Astrocyte of the cerebellum (primary cell): ENCODE data around the gene ASTL.

ENCODE experiments used
- DNase-seq: peaks from one replicate; pipeline ENCODE4 v3.0.0-alpha.2; 2011; ENCODE audit warnings: low read depth
- H3K4me3 ChIP-seq: 2 replicates; pipeline ENCODE4 v1.5.1; 2011; ENCODE audit warnings: mild to moderate bottlenecking, low read depth, low read length, moderate library complexity
- in situ Hi-C: cut with HindIII; loops from 2 replicates; pipeline ENCODE4 v1.10.0; 2017; ENCODE audit warnings: low sequenced_read_pairs
- TF ChIP-seq, protein P1 (sequence below): IDR thresholded peaks from 2 replicates; pipeline ENCODE4 v1.5.1; 2012; ENCODE audit warnings: low read length, low read depth, moderate library complexity, mild to moderate bottlenecking; ENCODE audit errors: missing control alignments

Gene ASTL

DNA sequence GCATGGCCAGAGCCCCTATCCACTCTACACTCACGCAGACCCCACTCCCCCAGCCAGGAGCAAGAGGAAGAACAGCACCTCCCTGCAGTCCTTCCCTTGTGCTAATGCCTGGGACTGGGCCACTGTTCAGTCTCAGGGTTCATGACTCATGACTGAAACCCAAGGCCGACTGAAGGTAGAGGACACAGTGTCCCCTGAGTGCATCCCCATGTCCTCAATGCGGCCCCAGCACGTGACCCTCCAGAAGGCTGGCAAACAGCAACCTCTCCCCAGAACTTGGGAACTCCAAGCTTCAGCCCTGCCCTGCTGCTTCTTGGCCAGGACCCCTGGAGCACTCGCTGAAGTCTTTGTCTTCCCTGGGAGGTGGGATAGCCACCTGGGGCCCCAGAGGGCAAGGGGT lies 15.9 kb downstream of the ASTL start:
- H3K4me3 ChIP-seq, result no peak overlapping the region
- in situ Hi-C loops, result no loop called here
- no peak for DNase-seq
- TF ChIP-seq, protein P1, sequence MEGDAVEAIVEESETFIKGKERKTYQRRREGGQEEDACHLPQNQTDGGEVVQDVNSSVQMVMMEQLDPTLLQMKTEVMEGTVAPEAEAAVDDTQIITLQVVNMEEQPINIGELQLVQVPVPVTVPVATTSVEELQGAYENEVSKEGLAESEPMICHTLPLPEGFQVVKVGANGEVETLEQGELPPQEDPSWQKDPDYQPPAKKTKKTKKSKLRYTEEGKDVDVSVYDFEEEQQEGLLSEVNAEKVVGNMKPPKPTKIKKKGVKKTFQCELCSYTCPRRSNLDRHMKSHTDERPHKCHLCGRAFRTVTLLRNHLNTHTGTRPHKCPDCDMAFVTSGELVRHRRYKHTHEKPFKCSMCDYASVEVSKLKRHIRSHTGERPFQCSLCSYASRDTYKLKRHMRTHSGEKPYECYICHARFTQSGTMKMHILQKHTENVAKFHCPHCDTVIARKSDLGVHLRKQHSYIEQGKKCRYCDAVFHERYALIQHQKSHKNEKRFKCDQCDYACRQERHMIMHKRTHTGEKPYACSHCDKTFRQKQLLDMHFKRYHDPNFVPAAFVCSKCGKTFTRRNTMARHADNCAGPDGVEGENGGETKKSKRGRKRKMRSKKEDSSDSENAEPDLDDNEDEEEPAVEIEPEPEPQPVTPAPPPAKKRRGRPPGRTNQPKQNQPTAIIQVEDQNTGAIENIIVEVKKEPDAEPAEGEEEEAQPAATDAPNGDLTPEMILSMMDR, result no peak

DNA sequence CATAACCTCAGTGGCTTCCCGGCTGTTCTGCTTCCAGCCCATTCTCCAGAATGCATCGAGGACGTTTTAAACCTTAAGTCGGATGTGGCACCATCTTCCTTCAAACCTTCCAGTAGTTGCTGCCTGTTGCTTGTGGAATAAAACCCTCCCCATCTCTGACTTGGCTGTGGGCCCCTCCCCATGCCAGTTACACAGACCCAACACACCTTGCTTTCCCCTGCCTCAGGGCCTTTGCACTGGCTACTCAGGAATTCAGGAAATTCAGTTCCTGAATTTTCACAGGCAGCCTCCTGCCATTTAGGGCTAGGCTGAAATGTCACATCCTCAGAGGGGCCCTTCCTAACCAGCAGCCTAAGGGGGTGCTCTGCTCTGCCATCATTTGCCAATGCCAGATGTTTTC lies 16.9 kb downstream of the ASTL start:
- DNase-seq, result no peak
- H3K4me3 ChIP-seq, result no peak overlapping the region
- in situ Hi-C loops, result no loop called here
- TF ChIP-seq, protein P1, result no peak

- in situ Hi-C loops, result no loop called here
- no peak for DNase-seq
- no peak overlapping the region for H3K4me3 ChIP-seq
- TF ChIP-seq, protein P1, result no peak
Measured at GRCh38 chr2:96120991-96121390, 17.3 kb downstream of the ASTL start.

DNA sequence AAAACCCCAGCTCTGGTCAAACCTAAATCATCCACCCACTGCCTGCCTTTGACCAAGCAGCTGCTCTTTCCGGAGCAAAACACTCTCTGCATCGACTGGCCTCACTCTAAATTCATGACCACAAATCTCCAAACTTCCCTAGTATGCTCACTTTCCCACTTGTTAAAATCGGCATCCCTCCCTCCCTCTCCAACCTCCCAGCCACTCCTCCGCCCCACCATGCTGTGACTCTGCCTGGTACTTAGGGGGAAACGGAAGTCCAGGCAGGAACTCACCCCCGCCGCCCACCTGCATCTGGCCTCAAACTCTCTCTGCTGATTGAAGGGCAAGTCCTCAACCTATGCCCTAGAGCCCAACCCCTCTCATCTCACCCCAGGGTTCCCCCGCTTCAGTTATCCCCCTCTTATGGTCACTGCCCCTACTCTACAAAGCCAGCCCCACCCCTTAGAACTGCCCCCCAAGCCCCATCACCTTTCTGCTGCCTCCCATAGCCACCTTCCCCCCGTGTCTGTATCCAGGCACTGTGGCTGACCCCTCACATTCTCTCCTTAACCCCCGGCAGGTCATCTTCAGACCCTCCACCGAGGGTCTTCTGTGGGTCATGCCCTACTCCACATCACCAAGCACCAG lies 18.1 kb downstream of the ASTL start:
- H3K4me3 ChIP-seq, result no peak overlapping the region
- in situ Hi-C loops, result no loop called here
- DNase-seq, result no peak
- TF ChIP-seq, protein P1, result no peak

DNA sequence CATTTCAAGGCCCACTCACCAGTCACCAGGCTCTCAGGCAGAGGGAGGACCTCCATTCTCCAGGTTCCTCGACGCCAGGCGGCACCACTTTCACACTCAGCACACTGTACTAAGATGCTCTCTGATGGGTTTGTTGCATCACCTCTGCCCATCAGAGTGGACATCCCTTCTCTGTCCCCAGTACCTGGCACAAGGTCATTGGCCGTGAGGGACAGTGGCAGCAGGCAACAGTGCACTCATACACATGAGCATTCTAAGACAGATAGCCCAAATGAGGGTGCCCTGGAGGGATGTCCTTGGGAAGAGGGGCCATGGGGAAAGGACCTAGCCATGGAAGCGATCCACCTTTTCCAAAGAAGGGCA lies 18.9 kb downstream of the ASTL start:
- no peak for DNase-seq
- TF ChIP-seq, protein P1, result no peak
- in situ Hi-C loops, result no loop called here
- no peak overlapping the region for H3K4me3 ChIP-seq

DNA sequence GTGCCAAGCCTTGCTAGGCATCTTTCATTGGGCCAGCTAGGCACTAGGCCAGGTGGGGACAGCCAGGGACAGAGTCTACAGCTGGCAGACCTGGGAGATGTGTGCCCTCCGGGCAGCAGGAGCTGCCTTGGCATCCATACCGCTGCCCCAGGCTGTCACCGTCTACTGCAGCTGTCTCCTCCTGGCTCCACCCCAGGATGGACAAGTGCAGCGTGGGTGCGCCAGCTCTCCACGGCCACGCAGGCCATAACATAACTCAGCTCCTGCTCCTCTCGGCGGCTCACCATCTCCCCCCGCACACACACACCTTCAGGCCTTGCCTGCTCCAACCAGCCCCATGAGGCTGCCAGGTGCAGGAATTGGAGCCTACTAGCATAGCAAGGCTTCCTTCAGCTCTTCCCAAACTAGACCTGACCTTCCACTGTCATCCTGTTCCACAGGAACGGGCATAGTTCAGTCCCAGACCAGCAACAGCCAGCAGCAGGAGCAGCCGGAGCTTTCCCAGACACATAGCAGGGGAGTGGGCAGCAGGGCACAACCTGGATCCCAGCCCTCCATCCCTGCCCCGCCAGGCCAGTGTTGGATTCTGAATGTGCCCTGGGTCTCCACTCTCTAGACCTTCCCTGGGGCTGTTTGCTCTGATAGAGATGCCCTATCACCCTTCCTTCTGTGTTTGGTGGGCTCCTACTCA lies 19.5 kb downstream of the ASTL start:
- H3K4me3 ChIP-seq, result no peak overlapping the region
- in situ Hi-C loops, result no loop called here
- TF ChIP-seq, protein P1, result no peak
- no peak for DNase-seq
